Stimulated activated memory B cell treated with anti-CD40 and anti-IgM and Interleukin-4, amounts not matched to agents 10 μg/mL and 1 μg/mL and 100 μg/mL, for 72 hours (primary cell): Measurements from ENCODE around the gene MYL3.
"Not testable (repeated sequence)": the region's sequence is repeated elsewhere in the genome, so short reads cannot be mapped to it uniquely, and the experiment has no call there.

Source experiments
- ATAC-seq: fragments of 150-1000 bp; cut with Tn5 transposase; 2 replicates; pipeline ENCODE4 v1.10.0; 2021
- H3K27ac Mint-ChIP-seq: one replicate; pipeline ENCODE4 v1.8.0; 2022; ENCODE audit warnings: mild to moderate bottlenecking, mixed read lengths
- H3K27me3 Mint-ChIP-seq: one replicate; pipeline ENCODE4 v1.8.0; 2022; ENCODE audit warnings: mixed read lengths
- H3K36me3 Mint-ChIP-seq: one replicate; pipeline ENCODE4 v1.8.0; 2022; ENCODE audit warnings: mixed read lengths
- H3K4me1 Mint-ChIP-seq: one replicate; pipeline ENCODE4 v1.8.0; 2022; ENCODE audit warnings: mixed read lengths
- H3K4me3 Mint-ChIP-seq: one replicate; pipeline ENCODE4 v1.8.0; 2022; ENCODE audit warnings: mild to moderate bottlenecking, moderate library complexity, mixed read lengths
- H3K9me3 Mint-ChIP-seq: one replicate; pipeline ENCODE4 v1.8.0; 2022; ENCODE audit warnings: mixed read lengths

Gene MYL3

DNA sequence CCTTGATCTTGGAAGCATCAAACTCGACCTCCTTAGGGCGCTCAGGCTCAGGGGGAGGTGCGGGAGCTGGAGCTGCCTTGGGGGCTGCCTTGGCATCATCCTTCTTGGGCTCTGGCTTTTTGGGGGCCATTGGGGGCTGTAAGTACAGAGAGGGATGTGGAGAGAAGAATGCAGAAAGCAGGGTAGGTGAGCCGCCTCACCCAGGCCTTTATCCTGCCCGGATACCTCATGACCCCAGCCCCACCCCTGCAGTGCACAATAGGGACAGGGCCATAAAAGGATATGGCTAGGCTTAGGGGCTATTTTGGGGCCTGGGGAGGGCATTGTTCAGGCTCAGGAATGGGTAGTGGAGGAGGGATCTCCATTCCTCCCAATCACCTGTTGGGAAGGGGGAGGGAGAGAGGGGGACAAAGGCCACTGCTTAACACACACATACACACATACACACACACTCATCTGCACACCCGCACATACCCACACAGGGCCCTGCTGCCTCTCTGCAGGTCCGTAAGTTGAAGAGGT is at the start of gene MYL3:
Gene MYL3 (minus strand): TSS at position 184 of the 522 bp plus-strand sequence. CDS start 54 bp downstream, at position 130.
- no peak for ATAC-seq
- H3K4me3 Mint-ChIP-seq: no peak within 1 kb of the TSS
- no peak within 1 kb of the TSS for H3K27ac Mint-ChIP-seq
- H3K9me3 Mint-ChIP-seq: no peaks in the 10 kb centered on the region
- peaks cover 8% of the 10 kb centered on the region for H3K27me3 Mint-ChIP-seq
- no peaks in the 10 kb centered on the region for H3K36me3 Mint-ChIP-seq
- H3K4me1 Mint-ChIP-seq: no peaks in the 10 kb centered on the region

DNA sequence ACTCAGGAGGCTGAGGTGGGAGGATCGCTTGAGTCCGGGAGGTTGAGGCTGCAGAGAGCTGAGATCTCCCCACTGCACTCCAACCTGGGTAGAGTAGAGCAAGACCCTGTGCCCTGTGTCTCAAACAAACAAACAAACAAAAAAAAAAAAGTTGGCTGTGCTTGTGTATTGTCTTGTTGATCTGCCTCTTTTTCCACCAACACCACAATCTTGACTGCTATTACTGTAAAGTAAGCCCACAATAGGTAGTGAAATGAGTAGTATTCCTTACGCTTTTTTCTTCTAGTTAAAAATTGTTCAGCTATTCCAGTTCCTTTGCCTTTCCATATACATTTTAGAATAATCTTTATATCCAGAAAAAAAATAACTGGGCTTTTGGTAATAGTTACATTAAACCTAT is 49.7 kb upstream of the MYL3 start:
- Mint-ChIP-seq H3K4me3 (no peak overlapping the region), H3K27me3 (no peaks in the 10 kb centered on the region), H3K9me3 (peaks cover 3% of the 10 kb centered on the region), H3K36me3 (peaks cover 37% of the 10 kb centered on the region), H3K27ac (no peak overlapping the region), H3K4me1 (peaks cover 6% of the 10 kb centered on the region)
- ATAC-seq: no peak

DNA sequence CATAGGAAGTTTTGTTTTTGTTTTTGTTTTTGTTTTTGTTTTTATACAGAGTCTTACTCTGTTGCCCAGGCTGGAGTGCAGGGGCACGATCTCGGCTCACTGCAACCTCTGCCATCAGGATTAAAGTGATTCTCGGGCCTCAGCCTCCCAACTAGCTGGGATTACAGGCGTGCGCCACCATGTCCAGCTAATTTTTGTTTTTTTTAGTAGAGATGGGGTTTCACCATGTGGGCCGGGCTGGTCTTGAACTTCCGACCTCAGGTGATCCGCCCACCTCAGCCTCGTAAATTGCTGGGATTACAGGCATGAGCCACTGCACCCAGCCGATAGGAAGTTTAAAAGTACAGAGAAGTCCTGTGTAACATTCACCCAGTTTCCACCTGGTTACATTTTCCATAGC is 47.7 kb upstream of the MYL3 start:
- H3K4me1 Mint-ChIP-seq, H3K27me3 Mint-ChIP-seq, H3K9me3 Mint-ChIP-seq, H3K27ac Mint-ChIP-seq, ATAC-seq, H3K4me3 Mint-ChIP-seq: not testable (repeated sequence)
- peaks cover 16% of the 10 kb centered on the region for H3K36me3 Mint-ChIP-seq

GRCh38 chr3:46910166-46910760 is 47.0 kb upstream of the MYL3 start:
- H3K9me3 Mint-ChIP-seq: no peaks in the 10 kb centered on the region
- H3K4me1 Mint-ChIP-seq: peaks cover 6% of the 10 kb centered on the region
- ATAC-seq: no peak
- peaks cover 13% of the 10 kb centered on the region for H3K36me3 Mint-ChIP-seq
- H3K4me3 Mint-ChIP-seq: no peak overlapping the region
- H3K27me3 Mint-ChIP-seq: no peaks in the 10 kb centered on the region
- H3K27ac Mint-ChIP-seq: no peak overlapping the region

- Mint-ChIP-seq H3K4me1 (peaks cover 6% of the 10 kb centered on the region), H3K4me3 (no peak overlapping the region), H3K36me3 (peaks cover 7% of the 10 kb centered on the region), H3K9me3 (no peaks in the 10 kb centered on the region), H3K27ac (no peak overlapping the region), H3K27me3 (no peaks in the 10 kb centered on the region)
- ATAC-seq: peak; percentile 82
These were observed 46.4 kb upstream of the MYL3 start for GRCh38 chr3:46909535-46910161.

- Mint-ChIP-seq H3K4me1 (peaks cover 6% of the 10 kb centered on the region), H3K4me3 (no peak overlapping the region), H3K27ac (no peak overlapping the region), H3K36me3 (peaks cover 6% of the 10 kb centered on the region), H3K9me3 (no peaks in the 10 kb centered on the region), H3K27me3 (no peaks in the 10 kb centered on the region)
- no peak for ATAC-seq
These were observed 45.8 kb upstream of the MYL3 start for GRCh38 chr3:46908986-46909534.

DNA sequence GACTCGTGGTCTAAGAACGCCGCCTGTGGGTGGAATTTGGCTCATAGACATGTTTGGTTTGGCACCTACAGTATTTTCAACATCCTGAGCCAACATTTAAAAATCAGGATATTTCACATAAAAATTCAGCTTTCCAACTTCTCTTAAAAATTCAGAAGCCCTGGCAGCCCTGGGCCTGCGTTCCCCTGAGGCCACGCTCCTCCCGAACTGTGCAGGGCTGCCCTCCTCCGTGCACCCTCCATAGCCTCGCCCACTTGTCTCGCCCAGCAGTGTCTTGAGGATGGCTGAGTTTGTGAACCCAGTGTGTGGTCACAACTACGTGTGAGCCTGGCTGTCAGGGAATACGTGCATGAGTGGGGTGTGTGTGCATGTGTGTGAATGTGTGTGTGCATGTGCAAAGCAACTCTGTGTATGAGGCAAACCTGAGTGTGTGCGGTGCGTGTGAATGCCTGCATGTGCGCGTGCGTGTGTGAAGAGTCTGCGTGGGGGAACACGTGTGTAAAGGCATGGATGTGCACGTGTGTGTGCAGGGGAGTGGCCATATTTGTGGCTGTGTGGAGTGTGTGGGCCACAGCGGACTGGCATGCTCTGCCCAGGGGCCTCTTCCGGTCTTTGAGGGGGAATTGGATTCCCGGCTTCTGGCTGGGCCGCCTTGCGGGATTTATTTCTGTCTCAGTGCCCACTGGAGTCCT is 45.2 kb upstream of the MYL3 start:
- Mint-ChIP-seq H3K4me3 (no peak overlapping the region), H3K36me3 (peaks cover 2% of the 10 kb centered on the region), H3K27me3 (no peaks in the 10 kb centered on the region), H3K27ac (no peak overlapping the region), H3K9me3 (no peaks in the 10 kb centered on the region), H3K4me1 (peaks cover 6% of the 10 kb centered on the region)
- ATAC-seq: no peak

DNA sequence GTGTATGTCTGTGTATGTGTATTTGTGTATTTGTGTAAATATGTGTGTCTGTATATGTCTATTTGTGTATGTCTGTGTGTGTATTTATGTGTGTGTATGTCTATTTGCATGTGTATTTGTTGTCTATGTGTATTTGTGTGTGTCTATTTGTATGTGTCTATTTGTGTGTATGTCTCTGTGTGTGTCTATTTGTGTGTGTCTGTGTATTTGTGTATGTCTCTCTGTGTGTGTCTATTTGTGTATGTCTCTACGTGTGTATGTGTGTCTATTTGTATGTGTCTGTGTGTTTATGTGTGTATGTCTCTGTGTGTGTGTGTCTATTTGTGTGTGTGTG is 44.7 kb upstream of the MYL3 start:
- peaks cover 6% of the 10 kb centered on the region for H3K4me1 Mint-ChIP-seq
- H3K27me3 Mint-ChIP-seq: no peaks in the 10 kb centered on the region
- H3K4me3 Mint-ChIP-seq: no peak overlapping the region
- H3K27ac Mint-ChIP-seq: no peak overlapping the region
- no peak for ATAC-seq
- no peaks in the 10 kb centered on the region for H3K9me3 Mint-ChIP-seq
- H3K36me3 Mint-ChIP-seq: no peaks in the 10 kb centered on the region

DNA sequence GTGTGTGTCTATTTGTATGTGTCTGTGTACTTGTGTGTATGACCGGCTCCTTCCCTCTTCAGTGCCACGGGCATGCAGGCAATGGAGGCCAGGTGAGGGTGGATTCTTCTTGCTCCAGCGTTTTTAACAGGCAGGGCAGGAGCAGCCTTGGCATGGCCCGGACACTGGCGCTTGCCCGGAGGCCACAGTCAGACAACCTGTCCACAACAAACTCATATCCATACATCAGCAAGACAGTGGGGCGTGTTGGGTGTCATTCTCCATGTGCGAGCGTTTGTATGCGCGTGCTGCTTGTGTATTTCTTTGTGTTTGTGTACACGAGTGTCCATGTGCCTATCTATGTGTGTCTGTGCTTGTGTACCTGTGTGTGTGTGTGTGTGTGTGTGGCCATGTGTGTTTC is 44.0 kb upstream of the MYL3 start:
- peaks cover 6% of the 10 kb centered on the region for H3K4me1 Mint-ChIP-seq
- H3K27me3 Mint-ChIP-seq: no peaks in the 10 kb centered on the region
- H3K27ac Mint-ChIP-seq: no peak overlapping the region
- no peaks in the 10 kb centered on the region for H3K9me3 Mint-ChIP-seq
- H3K4me3 Mint-ChIP-seq: no peak overlapping the region
- ATAC-seq: no peak
- no peaks in the 10 kb centered on the region for H3K36me3 Mint-ChIP-seq

DNA sequence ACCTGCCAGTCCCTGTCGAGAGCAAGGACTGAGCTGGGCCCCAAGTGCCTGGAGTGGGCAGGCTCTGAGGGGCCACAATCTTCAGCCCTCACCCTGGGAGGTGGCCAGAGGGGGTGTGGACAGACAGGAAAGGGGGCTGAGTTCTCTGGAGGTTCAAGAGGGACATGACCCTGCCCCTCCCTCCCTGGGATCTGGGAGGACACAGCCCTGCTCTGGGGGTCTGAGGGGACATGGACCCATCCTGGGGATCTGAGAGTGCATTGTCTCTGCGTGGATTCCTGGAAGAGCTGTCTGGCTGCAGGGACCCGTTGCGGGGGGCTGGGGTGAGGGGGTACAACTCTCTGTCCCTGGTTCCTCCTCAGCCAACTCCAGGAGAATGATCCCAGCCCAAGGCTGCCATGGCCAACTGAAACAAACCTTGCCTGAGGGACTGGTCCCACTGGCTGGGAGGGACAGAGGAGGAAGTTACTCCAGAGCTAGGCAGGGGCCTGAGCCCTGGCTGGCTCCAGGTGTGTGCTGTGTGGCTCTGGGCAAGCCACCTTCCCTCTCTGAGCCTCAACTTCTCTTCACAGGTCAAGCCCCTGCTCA is 43.3 kb upstream of the MYL3 start:
- Mint-ChIP-seq H3K9me3 (no peaks in the 10 kb centered on the region), H3K27ac (no peak overlapping the region), H3K27me3 (no peaks in the 10 kb centered on the region), H3K4me1 (peaks cover 6% of the 10 kb centered on the region), H3K4me3 (no peak overlapping the region), H3K36me3 (no peaks in the 10 kb centered on the region)
- no peak for ATAC-seq

DNA sequence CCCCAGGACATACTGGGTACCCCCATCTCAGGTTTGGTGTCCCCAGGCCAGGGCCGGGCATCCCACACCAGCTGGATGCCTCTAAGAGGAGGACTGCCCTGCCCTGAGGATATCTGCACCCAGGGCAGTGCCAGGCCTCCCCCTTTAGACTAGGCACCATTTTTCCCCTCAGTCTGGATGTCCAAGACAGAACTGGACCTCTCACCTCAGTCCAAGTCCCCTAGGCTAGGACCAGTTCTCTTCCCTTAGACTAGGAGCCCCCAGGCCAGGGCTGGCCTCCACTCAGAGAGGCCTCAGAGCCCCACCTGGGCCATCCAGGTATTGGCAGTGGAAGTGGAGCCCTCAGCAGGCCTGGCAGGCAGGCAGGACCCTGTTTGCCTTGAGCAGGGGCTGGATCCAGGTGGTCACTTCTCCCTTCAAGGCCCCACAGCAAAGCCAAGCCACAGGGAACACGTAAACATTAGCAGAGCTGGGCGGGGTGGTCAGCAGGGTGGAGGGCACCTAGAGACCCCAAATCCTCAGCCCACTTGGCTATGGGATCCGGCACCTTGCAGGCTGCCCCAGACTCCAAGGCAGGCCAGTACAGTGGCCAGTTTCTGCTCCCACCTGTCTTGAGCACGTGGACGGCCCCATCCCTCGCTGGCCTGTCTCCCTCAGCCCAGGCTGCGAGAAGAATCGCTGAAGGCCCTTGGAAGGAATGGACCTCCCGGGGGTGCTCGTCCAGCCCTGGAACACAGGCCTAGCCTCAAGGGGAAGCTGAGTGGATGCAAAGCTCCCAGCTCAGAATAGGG is 42.6 kb upstream of the MYL3 start:
- Mint-ChIP-seq H3K4me3 (no peak overlapping the region), H3K4me1 (peaks cover 6% of the 10 kb centered on the region), H3K27ac (no peak overlapping the region), H3K9me3 (no peaks in the 10 kb centered on the region), H3K36me3 (no peaks in the 10 kb centered on the region), H3K27me3 (no peaks in the 10 kb centered on the region)
- ATAC-seq: no peak

- no peaks in the 10 kb centered on the region for H3K36me3 Mint-ChIP-seq
- no peak for ATAC-seq
- peaks cover 6% of the 10 kb centered on the region for H3K4me1 Mint-ChIP-seq
- no peaks in the 10 kb centered on the region for H3K27me3 Mint-ChIP-seq
- no peak overlapping the region for H3K27ac Mint-ChIP-seq
- no peaks in the 10 kb centered on the region for H3K9me3 Mint-ChIP-seq
- H3K4me3 Mint-ChIP-seq: no peak overlapping the region
These were observed 41.9 kb upstream of the MYL3 start for GRCh38 chr3:46905213-46905560.

- peak; percentile 4 for ATAC-seq
These were observed 41.3 kb upstream of the MYL3 start for GRCh38 chr3:46904303-46905212.

More at GRCh38 chr3:46904303-46905212, 41.3 kb upstream of the MYL3 start:
- H3K4me1 Mint-ChIP-seq: peaks cover 4% of the 10 kb centered on the region
- H3K9me3 Mint-ChIP-seq: no peaks in the 10 kb centered on the region
- no peak overlapping the region for H3K4me3 Mint-ChIP-seq
- no peaks in the 10 kb centered on the region for H3K27me3 Mint-ChIP-seq
- H3K27ac Mint-ChIP-seq: no peak overlapping the region
- no peaks in the 10 kb centered on the region for H3K36me3 Mint-ChIP-seq
